ENCODE measurements around the gene QRICH1.

Gene QRICH1

GRCh38 chr3:49017971-49018706 lies 75.7 kb downstream of the QRICH1 start, which contains the start of gene DALRD3:
Gene DALRD3 (minus strand): TSS chr3:49018580. CDS start chr3:49018564, 16 bp downstream.
- TF ChIP-seq CTCF (IDR thresholded peaks at IDR 0.05; ENCODE audit: low read length, missing control alignments): no peak
- peak; percentile 53 for DNase-seq (ENCODE audit: low read depth)

GRCh38 chr3:49017229-49017970 lies 76.5 kb downstream of the QRICH1 start:
- H3K4me3 ChIP-seq (replicated peaks; ENCODE audit: low read depth, low read length): peak overlapping the region; percentile 77
- DNase-seq (ENCODE audit: low read depth): no peak
- TF ChIP-seq CTCF (IDR thresholded peaks at IDR 0.05; ENCODE audit: low read length, missing control alignments): no peak

More at GRCh38 chr3:49017971-49018706, 75.7 kb downstream of the QRICH1 start, which contains the start of gene DALRD3:
- peak within 1 kb of the TSS; percentile 77 for H3K4me3 ChIP-seq (replicated peaks; ENCODE audit: low read depth, low read length)

- DNase-seq (ENCODE audit: low read depth): no peak
- H3K4me3 ChIP-seq (replicated peaks; ENCODE audit: low read depth, low read length): no peak overlapping the region
- TF ChIP-seq CTCF (IDR thresholded peaks at IDR 0.05; ENCODE audit: low read length, missing control alignments): no peak
Observed at GRCh38 chr3:49016414-49017228, 77.2 kb downstream of the QRICH1 start.

- DNase-seq (ENCODE audit: low read depth): no peak
- TF ChIP-seq CTCF (IDR thresholded peaks at IDR 0.05; ENCODE audit: low read length, missing control alignments): no peak
- H3K4me3 ChIP-seq (replicated peaks; ENCODE audit: low read depth, low read length): no peak overlapping the region
Observed at GRCh38 chr3:49015765-49016164, 78.1 kb downstream of the QRICH1 start.

- no peak for DNase-seq (ENCODE audit: low read depth)
- H3K4me3 ChIP-seq (replicated peaks; ENCODE audit: low read depth, low read length): no peak overlapping the region
- no peak for TF ChIP-seq CTCF (IDR thresholded peaks at IDR 0.05; ENCODE audit: low read length, missing control alignments)
Observed at GRCh38 chr3:49015072-49015471, 78.8 kb downstream of the QRICH1 start.

GRCh38 chr3:49013738-49014660 lies 79.9 kb downstream of the QRICH1 start:
- DNase-seq (ENCODE audit: low read depth): peak; percentile 49
- H3K4me3 ChIP-seq (replicated peaks; ENCODE audit: low read depth, low read length): no peak overlapping the region
- peak; percentile 65 for TF ChIP-seq CTCF (IDR thresholded peaks at IDR 0.05; ENCODE audit: low read length, missing control alignments)
